GM12891 (cell line): ENCODE data around the gene CD59.
A peak's percentile ranks its signal among the peaks of the same experiment; 100 is the strongest.

Source experiments
- DNase-seq: peaks from one replicate; pipeline ENCODE4 v3.0.0; 2011; ENCODE audit warnings: low spot score; ENCODE audit not compliant: insufficient read length
- FAIRE-seq: peaks from 2 replicates; lab custom pipeline; 2011; peaks lifted over from hg19 to GRCh38; lab: Jason Lieb, UNC
- PAX5 ChIP-seq: IDR thresholded peaks from 2 replicates; pipeline ENCODE4 v1.6.1; 2011; ENCODE audit warnings: low read length, moderate library complexity, mild to moderate bottlenecking; ENCODE audit not compliant: insufficient read depth, severe bottlenecking
- POLR2A ChIP-seq: IDR thresholded peaks from 2 replicates; pipeline ENCODE4 v1.6.1; 2011; ENCODE audit warnings: low read depth, low read length, control low read depth
- POLR2AphosphoS5 ChIP-seq: IDR thresholded peaks from 2 replicates; pipeline ENCODE4 v1.6.1; 2011; ENCODE audit warnings: low read depth, low read length, control low read depth
- POU2F2 ChIP-seq: IDR thresholded peaks from 2 replicates; pipeline ENCODE4 v1.6.1; 2011; ENCODE audit warnings: low read depth, mild to moderate bottlenecking, control low read depth, low read length, moderate library complexity
- SPI1 ChIP-seq: IDR thresholded peaks from 2 replicates; pipeline ENCODE4 v1.6.1; 2011; ENCODE audit warnings: low read depth, low read length, control low read depth
- TAF1 ChIP-seq: IDR thresholded peaks from 2 replicates; pipeline ENCODE4 v1.6.1; 2011; ENCODE audit warnings: low read depth, low read length, control low read depth

The CD59 gene

DNA sequence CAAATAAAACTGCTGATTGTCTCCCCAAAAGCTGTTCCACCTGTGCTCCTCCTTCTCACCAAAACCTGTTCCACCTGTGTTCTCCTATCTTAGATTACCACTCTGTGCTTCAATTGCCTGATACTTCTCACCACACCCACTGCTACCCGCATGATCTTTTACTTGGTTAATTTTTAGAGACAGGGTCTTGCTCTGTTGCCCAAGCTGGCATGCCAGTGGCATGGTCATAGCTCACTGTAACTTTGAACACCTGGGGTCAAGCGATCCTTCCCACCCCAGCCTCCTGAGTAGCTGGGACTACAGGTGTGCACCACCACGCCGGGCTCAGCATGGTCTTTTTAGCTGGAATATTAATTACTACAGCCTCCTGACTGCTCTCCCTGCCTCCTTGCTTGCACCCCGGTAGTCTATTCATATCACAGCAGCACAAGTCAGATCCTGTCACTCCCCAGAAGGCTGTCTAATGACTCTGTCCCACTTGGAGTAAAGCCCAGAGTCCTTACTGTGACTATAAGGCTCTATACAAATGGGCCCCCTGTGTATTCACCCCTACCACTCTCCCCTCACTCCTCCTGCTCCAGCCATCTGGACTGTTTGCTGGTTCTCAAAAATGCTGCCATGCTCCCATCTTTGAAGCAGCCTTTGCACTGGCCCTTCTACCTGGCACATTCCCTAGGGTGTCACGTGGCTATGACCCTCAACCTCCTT lies 39.1 kb downstream of the CD59 start:
- TF ChIP-seq SPI1 = no peak
- no peak for TF ChIP-seq POLR2AphosphoS5
- TF ChIP-seq PAX5 = no peak
- TF ChIP-seq POLR2A = no peak
- no peak for TF ChIP-seq TAF1
- TF ChIP-seq POU2F2 = no peak
- no peak for FAIRE-seq
- DNase-seq = no peak

DNA sequence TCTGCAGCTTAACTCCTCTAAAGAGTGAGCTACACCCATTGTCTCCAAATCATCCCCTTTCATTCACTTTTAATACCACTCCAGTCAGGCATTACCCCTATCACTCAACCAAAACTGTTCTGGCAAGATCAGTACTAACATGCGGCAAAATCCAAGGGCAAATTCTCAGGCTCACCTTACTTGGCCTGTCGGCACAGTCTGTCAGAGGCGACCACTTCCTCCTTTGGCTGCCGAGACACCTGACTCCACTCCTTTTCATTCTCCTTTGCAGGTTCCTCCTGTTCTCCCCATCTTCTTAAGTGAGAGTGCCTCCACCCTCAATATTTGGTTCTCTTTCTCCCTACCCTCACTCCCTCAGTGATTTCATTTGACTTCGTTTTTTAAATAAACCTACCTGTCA lies 39.8 kb downstream of the CD59 start:
- DNase-seq (no peak), FAIRE-seq (no peak)
- TF ChIP-seq PAX5 = no peak
- TF ChIP-seq POLR2AphosphoS5 = no peak
- TF ChIP-seq TAF1 = no peak
- no peak for TF ChIP-seq POLR2A
- peak; percentile 81 for TF ChIP-seq SPI1

DNA sequence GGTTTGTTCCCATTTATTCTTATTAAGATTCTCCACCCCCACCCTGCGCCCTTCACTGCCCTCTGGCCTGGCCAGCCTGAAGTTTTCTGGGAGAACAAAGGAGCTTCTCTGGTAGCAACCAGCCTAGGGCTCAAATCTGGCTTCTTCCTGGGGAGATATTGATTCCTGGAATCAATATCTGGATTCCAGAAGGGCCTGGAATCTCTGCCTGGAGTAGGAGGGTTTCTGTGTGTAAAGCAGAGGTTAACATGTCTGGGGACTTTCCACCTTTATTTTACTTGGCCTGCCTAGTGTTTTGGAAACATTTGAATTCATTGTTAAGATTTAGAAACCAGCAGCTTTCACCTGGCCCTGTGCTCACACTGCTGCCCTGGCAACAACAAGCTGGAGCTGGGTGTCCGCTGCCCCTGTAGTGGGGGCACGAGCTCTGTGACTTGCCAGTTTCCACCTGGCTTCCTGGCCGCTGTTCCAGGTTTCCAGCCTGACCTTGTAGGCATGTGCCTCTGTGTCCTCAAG lies 41.1 kb downstream of the CD59 start:
- FAIRE-seq = no peak
- no peak for DNase-seq
- TF ChIP-seq PAX5 (no peak), SPI1 (no peak), POLR2A (no peak), TAF1 (no peak)

DNA sequence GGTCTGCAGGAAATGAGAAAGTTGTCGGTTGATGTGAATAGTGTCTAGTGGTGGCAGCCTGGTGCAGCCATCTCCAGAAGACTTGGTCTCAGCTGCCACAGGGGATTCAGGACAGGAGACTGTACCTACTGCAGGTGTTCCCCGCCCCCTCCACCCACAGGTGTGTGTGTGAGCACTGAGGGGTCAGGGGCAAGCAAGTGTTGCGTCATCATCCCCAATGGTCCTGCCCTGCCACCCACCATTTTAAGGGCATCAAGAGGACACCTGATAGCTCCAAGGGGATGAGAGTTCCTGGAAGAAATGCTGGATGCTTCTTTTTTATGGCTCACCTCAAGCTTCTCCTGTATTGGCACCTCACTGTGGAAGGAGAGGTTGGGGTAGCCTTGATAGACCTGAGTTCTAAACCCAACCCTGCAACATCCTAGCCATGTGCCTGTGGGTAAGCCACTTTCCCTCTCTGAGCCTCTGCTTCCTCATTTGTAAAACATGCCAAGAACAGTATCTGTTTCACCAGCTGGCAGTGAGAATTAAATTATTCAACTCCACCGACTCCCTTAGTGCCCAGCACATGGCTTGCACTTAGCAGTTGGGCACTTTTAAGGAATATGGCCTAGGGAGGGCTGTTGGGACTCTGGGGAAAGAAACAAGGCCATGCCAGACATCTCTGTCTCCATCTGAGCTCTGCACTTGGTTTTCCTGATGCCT lies 41.7 kb downstream of the CD59 start:
- FAIRE-seq (no peak), DNase-seq (no peak)
- TF ChIP-seq POLR2AphosphoS5 = no peak
- no peak for TF ChIP-seq POU2F2
- TF ChIP-seq PAX5 = no peak
- TF ChIP-seq POLR2A = no peak
- TF ChIP-seq SPI1 = no peak
- TF ChIP-seq TAF1 = no peak

DNA sequence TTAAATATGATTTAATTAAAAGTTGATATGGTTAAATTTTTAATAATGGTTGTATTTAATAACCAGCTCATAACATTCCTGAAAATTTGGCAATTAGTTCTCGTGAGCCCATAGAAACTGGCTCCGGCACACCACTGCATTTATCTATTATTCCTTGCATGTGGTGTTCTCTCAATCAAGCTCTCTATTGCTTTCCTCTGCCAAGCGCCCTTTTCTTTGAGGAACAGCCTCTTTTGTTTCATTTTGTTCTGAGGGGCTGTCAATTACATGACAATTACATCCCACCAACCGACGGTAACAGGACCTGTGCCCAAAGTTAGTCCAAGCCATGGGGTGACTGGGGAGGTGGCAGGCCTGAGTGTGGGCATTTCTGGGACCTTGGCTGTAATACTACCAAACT lies 43.7 kb downstream of the CD59 start:
- DNase-seq (no peak), FAIRE-seq (no peak)
- TF ChIP-seq POLR2AphosphoS5 = no peak
- TF ChIP-seq PAX5 = no peak
- no peak for TF ChIP-seq POLR2A
- TF ChIP-seq TAF1 = no peak
- TF ChIP-seq POU2F2 = no peak
- no peak for TF ChIP-seq SPI1

DNA sequence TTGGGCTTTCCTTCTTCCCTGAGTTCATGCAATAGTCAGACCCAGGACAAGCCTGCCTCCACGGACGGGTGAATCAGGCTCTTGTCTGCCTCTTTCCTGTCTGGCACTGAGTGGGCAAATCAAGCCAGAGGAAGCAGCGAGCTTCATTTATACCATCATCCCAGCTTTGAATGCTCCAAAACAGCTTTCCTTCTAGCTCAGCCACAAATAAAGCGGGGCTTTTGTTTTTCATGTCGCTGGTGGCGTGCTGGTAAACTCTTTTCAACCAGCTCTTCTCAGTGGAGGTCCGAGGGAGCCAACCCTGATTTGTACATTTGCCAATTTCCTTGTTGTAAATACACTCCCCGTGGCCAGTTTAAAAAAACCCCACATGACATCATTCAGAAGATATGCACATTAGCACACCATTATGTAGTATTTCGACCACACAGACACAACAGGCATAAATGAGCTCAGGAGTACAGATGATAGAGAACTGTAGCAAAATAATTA lies 44.2 kb downstream of the CD59 start:
- DNase-seq (no peak), FAIRE-seq (no peak)
- no peak for TF ChIP-seq SPI1
- no peak for TF ChIP-seq POLR2AphosphoS5
- TF ChIP-seq PAX5 = no peak
- no peak for TF ChIP-seq TAF1
- no peak for TF ChIP-seq POU2F2
- TF ChIP-seq POLR2A = no peak

DNA sequence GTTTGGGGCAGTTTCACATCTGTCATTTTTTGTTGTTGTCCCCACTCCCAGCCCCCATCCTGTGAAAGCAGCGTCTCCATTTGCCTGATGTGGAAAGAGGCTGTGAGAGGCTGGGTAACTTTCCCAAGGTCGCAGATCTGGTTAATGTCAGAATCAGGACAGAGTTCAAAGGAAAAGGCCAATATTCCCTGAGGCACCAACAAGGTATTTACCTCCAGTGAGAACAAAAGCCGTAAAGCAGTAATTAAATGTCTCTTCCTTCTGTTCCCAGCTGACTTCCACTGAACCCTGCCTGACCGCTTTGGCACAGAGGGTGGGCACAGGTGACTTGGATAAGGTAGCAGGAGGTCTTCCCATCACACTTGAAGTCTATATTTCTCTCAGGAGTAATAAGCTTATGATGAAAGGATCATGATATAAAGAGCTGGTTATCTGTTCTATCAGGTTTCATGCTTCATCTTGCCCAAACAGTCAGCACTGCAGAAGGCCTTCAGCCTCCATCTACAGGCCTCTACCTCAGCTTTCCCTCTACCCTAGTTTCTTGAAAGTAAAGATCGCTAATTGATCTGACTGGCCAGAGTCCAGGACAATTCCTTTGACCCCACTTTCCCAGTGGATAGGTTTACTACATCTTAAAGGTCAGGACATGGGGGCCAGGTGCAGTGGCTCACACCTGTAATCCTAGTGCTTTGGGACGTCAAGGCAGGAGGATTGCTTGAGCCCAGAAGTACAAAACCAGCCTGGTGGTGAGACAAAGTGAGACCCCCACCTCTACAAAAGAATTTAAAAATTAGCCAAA lies 45.0 kb downstream of the CD59 start:
- TF ChIP-seq POLR2AphosphoS5 (no peak), POLR2A (no peak), SPI1 (no peak), PAX5 (no peak), TAF1 (no peak), POU2F2 (no peak)
- DNase-seq (no peak), FAIRE-seq (no peak)

DNA sequence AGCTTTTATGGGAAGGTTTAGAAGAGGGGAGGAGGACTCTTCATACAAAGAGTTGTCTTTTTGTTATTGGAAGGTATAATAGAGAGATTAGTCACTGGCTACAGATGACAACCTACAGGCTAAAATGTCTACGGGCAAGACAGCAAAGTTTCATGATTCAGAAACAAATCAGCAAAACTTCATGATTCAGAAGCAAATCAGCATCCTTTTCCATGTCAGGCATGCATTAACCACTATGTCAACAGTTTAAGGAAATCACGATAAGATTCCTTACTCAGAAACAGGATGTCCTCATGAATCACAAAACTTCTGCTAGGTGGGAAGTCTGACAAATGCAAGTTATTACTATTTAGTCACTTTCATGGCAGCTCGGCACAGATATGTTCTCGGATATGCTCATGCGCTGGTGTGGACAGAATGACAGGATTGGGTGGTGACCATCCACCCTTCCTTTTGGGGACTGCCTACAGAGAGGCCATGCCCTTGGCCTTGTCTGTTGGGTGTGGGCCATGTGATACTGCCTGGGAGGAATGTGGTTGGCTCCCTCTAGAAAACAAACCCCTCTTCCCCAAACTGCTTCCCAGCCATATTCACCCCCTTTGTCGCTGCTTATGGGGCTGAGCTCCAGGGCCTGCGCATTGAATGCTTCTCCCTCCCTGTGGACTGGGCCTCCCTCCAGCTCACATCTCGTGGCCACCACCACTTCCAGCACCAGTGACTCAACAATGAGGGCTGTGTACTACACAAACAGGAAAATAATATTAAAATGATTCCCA lies 45.7 kb downstream of the CD59 start:
- TF ChIP-seq POLR2A = no peak
- no peak for TF ChIP-seq PAX5
- no peak for TF ChIP-seq SPI1
- no peak for TF ChIP-seq POLR2AphosphoS5
- TF ChIP-seq POU2F2 = no peak
- TF ChIP-seq TAF1 = no peak
- no peak for FAIRE-seq
- no peak for DNase-seq

DNA sequence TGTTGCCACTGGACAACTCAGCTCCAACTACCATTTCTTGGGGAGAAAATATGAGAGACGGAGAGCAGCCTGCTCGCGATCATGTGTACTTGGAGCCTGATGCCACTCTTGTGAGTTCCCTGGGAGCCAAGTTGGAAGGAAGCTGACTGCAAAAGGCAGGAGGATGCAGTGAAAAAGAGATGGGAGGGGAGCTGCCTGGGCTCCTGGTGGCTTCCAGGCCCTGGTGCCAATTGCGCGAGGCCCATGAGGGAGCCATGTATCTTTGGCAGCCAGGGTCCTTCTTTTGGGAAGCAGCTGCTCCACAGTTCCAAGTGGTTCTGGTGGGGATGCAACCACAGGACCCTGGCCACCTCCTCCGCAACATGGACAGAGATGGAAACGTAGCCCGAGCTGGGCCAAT lies 46.7 kb downstream of the CD59 start:
- no peak for DNase-seq
- no peak for FAIRE-seq
- TF ChIP-seq POLR2AphosphoS5 (no peak), POU2F2 (no peak), SPI1 (no peak), POLR2A (no peak), TAF1 (no peak), PAX5 (no peak)
